Loucy (cell line): ENCODE data around the gene MET.
A peak's percentile ranks its signal among the peaks of the same experiment; 100 is the strongest.

Experiments
- H2AFZ ChIP-seq: fragments of 200-600 bp; sonication (generic); 2 replicates; pipeline ENCODE4 v1.6.0; 2016; ENCODE audit warnings: antibody characterized with exemption, mild to moderate bottlenecking, low read length, moderate library complexity
- H3F3A ChIP-seq: fragments of 200-600 bp; 2 replicates; pipeline ENCODE4 v1.6.0; 2016; ENCODE audit warnings: antibody characterized with exemption, low read depth, mild to moderate bottlenecking
- H3K27me3 ChIP-seq: fragments of 200-600 bp; sonication (generic); 2 replicates; pipeline ENCODE4 v1.6.1; 2014; ENCODE audit warnings: low read length, mild to moderate bottlenecking; ENCODE audit not compliant: insufficient read depth, poor library complexity, severe bottlenecking
- H3K36me3 ChIP-seq: fragments of 200-600 bp; sonication (generic); 2 replicates; pipeline ENCODE4 v1.6.1; 2016; ENCODE audit warnings: low read length; ENCODE audit not compliant: insufficient read depth
- H3K4me1 ChIP-seq: fragments of 200-600 bp; sonication (generic); 2 replicates; pipeline ENCODE4 v1.5.1; 2014; ENCODE audit warnings: low read length, mild to moderate bottlenecking; ENCODE audit not compliant: insufficient read depth, poor library complexity, severe bottlenecking
- H3K4me2 ChIP-seq: fragments of 200-600 bp; sonication (generic); 2 replicates; pipeline ENCODE4 v1.6.0; 2014; ENCODE audit warnings: antibody characterized with exemption, low read length, low read depth, mild to moderate bottlenecking; ENCODE audit not compliant: poor library complexity, severe bottlenecking
- H3K4me3 ChIP-seq: fragments of 200-600 bp; sonication (generic); 2 replicates; pipeline ENCODE4 v1.5.1; 2014; ENCODE audit warnings: low read length, mild to moderate bottlenecking, mixed read lengths; ENCODE audit not compliant: poor library complexity, severe bottlenecking
- H3K79me2 ChIP-seq: fragments of 200-600 bp; sonication (generic); 2 replicates; pipeline ENCODE4 v1.6.1; 2014; ENCODE audit warnings: low read length; ENCODE audit not compliant: insufficient read depth
- H3K9ac ChIP-seq: fragments of 200-600 bp; sonication (generic); 2 replicates; pipeline ENCODE4 v1.6.0; 2014; ENCODE audit warnings: mild to moderate bottlenecking, low read depth, low read length, moderate library complexity; ENCODE audit not compliant: poor library complexity, severe bottlenecking
- H3K9me2 ChIP-seq: fragments of 200-600 bp; sonication (generic); replicated peaks from 2 replicates; pipeline ENCODE4 v1.6.1; 2016; ENCODE audit warnings: low read depth, low read length, mixed read lengths
- H3K9me3 ChIP-seq: fragments of 200-600 bp; sonication (generic); 2 replicates; pipeline ENCODE4 v1.6.1; 2014; ENCODE audit warnings: mild to moderate bottlenecking, antibody characterized with exemption, low read length, low read depth; ENCODE audit not compliant: insufficient read depth
- H4K20me1 ChIP-seq: fragments of 200-600 bp; sonication (generic); 2 replicates; pipeline ENCODE4 v1.6.0; 2014; ENCODE audit warnings: antibody characterized with exemption, low read length, mild to moderate bottlenecking; ENCODE audit not compliant: insufficient read depth, poor library complexity, severe bottlenecking
- CTCF ChIP-seq: fragments of 200-600 bp; sonication (generic); conservative IDR thresholded peaks from 2 replicates; pipeline ENCODE4 v1.5.1; 2014; ENCODE audit warnings: mild to moderate bottlenecking, antibody characterized with exemption, low read length
- EZH2phosphoT487 ChIP-seq: fragments of 200-600 bp; IDR thresholded peaks from 2 replicates; pipeline ENCODE4 v1.6.1; 2018; ENCODE audit warnings: antibody characterized with exemption, mild to moderate bottlenecking, moderate library complexity, borderline replicate concordance

MET gene

GRCh38 chr7:116779216-116779615 is 107.2 kb downstream of the MET start:
- TF ChIP-seq EZH2phosphoT487 (no peak), CTCF (no peak)
- H4K20me1 ChIP-seq = no peaks in the 10 kb centered on the region
- H2AFZ ChIP-seq = no peak overlapping the region
- H3K4me2 ChIP-seq = no peak overlapping the region
- no peak overlapping the region for H3K4me3 ChIP-seq
- no peaks in the 10 kb centered on the region for H3K27me3 ChIP-seq
- no peaks in the 10 kb centered on the region for H3K79me2 ChIP-seq
- H3K36me3 ChIP-seq = no peaks in the 10 kb centered on the region
- no peaks in the 10 kb centered on the region for H3F3A ChIP-seq
- no peaks in the 10 kb centered on the region for H3K4me1 ChIP-seq
- no peak overlapping the region for H3K9ac ChIP-seq
- H3K9me2 ChIP-seq = no peaks in the 10 kb centered on the region
- H3K9me3 ChIP-seq = no peaks in the 10 kb centered on the region

- Histone ChIP-seq H3K9me2 (no peaks in the 10 kb centered on the region), H3K27me3 (no peaks in the 10 kb centered on the region), H3K36me3 (no peaks in the 10 kb centered on the region), H3F3A (no peaks in the 10 kb centered on the region), H3K4me3 (no peak overlapping the region), H3K9ac (no peak overlapping the region), H3K9me3 (no peaks in the 10 kb centered on the region), H4K20me1 (no peaks in the 10 kb centered on the region), H2AFZ (no peak overlapping the region), H3K4me1 (no peaks in the 10 kb centered on the region), H3K4me2 (no peak overlapping the region), H3K79me2 (no peaks in the 10 kb centered on the region)
- TF ChIP-seq CTCF (no peak), EZH2phosphoT487 (no peak)
These were observed 107.9 kb downstream of the MET start for GRCh38 chr7:116779931-116780330.

GRCh38 chr7:116780521-116780920 is 108.5 kb downstream of the MET start:
- no peaks in the 10 kb centered on the region for H3K9me2 ChIP-seq
- no peak overlapping the region for H3K9ac ChIP-seq
- no peak overlapping the region for H3K4me2 ChIP-seq
- no peaks in the 10 kb centered on the region for H3K27me3 ChIP-seq
- no peaks in the 10 kb centered on the region for H3K4me1 ChIP-seq
- no peak for TF ChIP-seq EZH2phosphoT487
- no peak for TF ChIP-seq CTCF
- H3K79me2 ChIP-seq = no peaks in the 10 kb centered on the region
- H3F3A ChIP-seq = no peaks in the 10 kb centered on the region
- H3K36me3 ChIP-seq = no peaks in the 10 kb centered on the region
- no peaks in the 10 kb centered on the region for H3K9me3 ChIP-seq
- H3K4me3 ChIP-seq = no peak overlapping the region
- H2AFZ ChIP-seq = 0 out of 2 replicates have a peak overlapping the region, but pooled peaks have one; percentile 15
- no peaks in the 10 kb centered on the region for H4K20me1 ChIP-seq
